T-helper 17 cell (primary cell): ENCODE results near the gene SELENBP1. TPM values are rescaled to one million over a fixed set of nuclear protein-coding genes. Genes with fewer than 3 reads are reported as not detected.
A peak's percentile ranks its signal among the peaks of the same experiment; 100 is the strongest.

ENCODE experiments used
- ATAC-seq: fragments of 150-1000 bp; cut with Tn5 transposase; 2 replicates; pipeline ENCODE4 v1.10.0; 2021; ENCODE audit warnings: mild to moderate bottlenecking, moderate library complexity
- DNase-seq, 3 donors: peaks; one replicate each; pipeline versions ENCODE4 v3.0.0 to v3.0.0-alpha.2; 2020 to 2021
- H3K9me3 ChIP-seq: one replicate; pipeline ENCODE4 v1.7.0; 2013; ENCODE audit warnings: low read length, mild to moderate bottlenecking; ENCODE audit not compliant: control insufficient read depth, poor library complexity, severe bottlenecking
- H3K27ac Mint-ChIP-seq: one replicate; pipeline ENCODE4 v1.8.0; 2022; ENCODE audit warnings: mild to moderate bottlenecking, moderate library complexity, mixed read lengths
- H3K27me3 Mint-ChIP-seq: one replicate; pipeline ENCODE4 v1.8.0; 2022; ENCODE audit warnings: mixed read lengths
- H3K36me3 Mint-ChIP-seq: one replicate; pipeline ENCODE4 v1.8.0; 2022; ENCODE audit warnings: low read depth, mixed read lengths
- H3K4me1 Mint-ChIP-seq: one replicate; pipeline ENCODE4 v1.8.0; 2022; ENCODE audit warnings: mild to moderate bottlenecking, mixed read lengths
- H3K4me3 Mint-ChIP-seq: one replicate; pipeline ENCODE4 v1.8.0; 2022; ENCODE audit warnings: mild to moderate bottlenecking, moderate library complexity, mixed read lengths
- total RNA-seq, 4 donors: library from RNA in 2 of 4; stranded (reverse) in 2 of 4; gene quantifications; one replicate each; pipeline ENCODE4 v1.2.3 and lab custom pipeline; 2022 to 2026

Gene SELENBP1
- total RNA-seq, 2 donors from 2014 or later, result not detected

DNA sequence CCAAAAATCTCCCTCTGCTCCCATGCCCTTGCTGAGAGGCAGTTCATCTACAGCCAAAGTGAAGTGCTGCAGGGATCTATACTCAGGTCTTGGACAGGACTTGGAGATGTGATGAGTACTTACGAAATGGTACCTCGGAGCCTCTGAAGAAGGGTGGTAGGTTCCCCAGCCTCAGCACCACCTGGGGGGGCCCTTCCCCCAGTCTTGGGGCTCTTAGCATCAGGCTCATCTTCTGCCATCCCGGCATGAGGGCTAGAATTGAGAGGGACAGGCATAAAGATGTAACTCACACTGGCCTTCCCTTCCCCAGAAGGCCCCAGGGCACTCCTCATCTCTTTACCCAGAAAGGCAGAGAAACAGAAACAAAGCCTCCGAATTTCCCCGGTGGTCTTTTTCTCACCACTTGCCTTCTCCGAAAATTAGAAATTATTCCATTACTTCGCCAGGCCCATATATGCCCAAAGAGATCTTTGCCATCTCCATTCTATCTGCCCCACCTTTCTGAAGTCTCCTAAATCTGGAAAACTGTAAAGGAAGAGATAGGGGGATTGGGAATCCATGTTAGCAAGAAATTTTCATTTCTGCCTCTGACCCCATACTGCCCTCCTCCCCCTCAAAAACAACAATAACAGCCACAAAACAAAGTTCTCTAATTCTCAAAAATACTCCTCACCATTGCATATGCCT, 26.3 kb downstream of the SELENBP1 start:
- Mint-ChIP-seq H3K4me1 (peaks cover 26% of the 10 kb centered on the region), H3K4me3 (peak overlapping the region; percentile 99), H3K36me3 (peaks cover 13% of the 10 kb centered on the region), H3K27ac (peak overlapping the region; percentile 100), H3K27me3 (no peaks in the 10 kb centered on the region)
- no peaks in the 10 kb centered on the region for H3K9me3 ChIP-seq
- ATAC-seq (no peak), DNase-seq (no peak)

DNA sequence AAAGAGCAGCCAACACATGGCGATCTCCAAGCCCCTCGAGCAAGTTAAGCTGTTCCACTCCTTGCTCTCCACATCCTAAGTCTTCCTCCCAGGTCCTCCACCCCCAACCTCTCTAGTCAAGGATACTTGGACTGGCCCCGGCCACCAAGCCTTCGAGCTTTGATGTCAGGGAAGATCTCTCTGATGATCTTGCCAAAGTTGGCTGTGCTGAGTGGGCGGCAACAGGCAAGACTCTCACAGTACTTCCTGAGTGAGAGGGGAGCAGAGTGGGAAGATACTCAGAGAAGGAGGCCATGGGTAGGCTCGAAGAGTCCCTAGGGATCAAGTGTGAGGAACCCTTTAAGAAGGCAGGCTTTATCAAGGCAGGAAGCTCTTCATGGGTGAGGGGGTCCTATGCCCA, 28.2 kb downstream of the SELENBP1 start:
- H3K9me3 ChIP-seq, result no peaks in the 10 kb centered on the region
- Mint-ChIP-seq H3K4me3 (peak overlapping the region; percentile 25), H3K27ac (peak overlapping the region; percentile 92), H3K4me1 (peaks cover 34% of the 10 kb centered on the region), H3K36me3 (peaks cover 15% of the 10 kb centered on the region), H3K27me3 (no peaks in the 10 kb centered on the region)
- ATAC-seq, result no peak
- DNase-seq, result no peak

DNA sequence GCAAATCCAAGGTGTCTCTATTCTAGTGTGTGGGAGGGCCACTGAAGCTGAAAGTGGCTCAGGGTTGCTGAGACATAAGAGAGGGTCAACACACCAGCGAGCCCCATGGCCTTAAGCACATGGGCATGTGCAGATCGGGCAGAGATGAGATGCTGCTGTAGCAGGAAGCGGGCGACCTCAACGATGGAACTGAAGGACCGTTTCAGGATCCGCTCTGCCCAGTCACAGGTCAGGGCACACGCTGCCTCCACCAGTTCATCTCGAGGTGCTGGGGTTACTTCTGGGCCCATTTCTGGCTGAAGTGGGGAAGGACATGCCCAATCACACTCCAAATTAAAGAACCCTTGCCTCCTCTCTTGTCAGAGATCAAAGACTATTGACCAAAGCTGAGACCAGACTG, 28.9 kb downstream of the SELENBP1 start:
- DNase-seq (no peak), ATAC-seq (no peak)
- Mint-ChIP-seq H3K4me1 (peaks cover 36% of the 10 kb centered on the region), H3K36me3 (peaks cover 15% of the 10 kb centered on the region), H3K27me3 (no peaks in the 10 kb centered on the region), H3K4me3 (no peak overlapping the region), H3K27ac (peak overlapping the region; percentile 92)
- no peaks in the 10 kb centered on the region for H3K9me3 ChIP-seq

DNA sequence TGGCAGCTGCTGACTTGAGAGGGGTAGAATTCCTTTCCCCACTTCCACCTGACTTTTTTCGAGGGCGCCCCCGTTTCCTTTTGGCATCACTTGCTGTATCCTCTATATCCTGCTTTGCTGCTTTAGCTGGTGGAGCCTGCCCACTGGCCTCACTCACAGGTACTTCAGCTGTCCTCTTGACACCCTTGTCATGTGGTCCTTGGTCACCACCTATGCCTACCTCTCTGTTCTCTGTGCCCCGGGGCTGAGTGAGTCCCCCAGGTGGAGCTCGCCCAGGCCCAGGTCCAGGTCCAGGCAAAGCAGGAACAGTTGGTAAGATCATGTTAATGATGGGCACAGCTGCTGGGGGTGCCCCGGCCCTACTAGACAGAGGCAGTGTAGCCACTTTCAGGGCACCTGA, 29.9 kb downstream of the SELENBP1 start:
- Mint-ChIP-seq H3K4me1 (peaks cover 34% of the 10 kb centered on the region), H3K27ac (peak overlapping the region; percentile 92), H3K27me3 (no peaks in the 10 kb centered on the region), H3K36me3 (peaks cover 15% of the 10 kb centered on the region), H3K4me3 (no peak overlapping the region)
- ATAC-seq, result no peak
- no peak for DNase-seq
- no peaks in the 10 kb centered on the region for H3K9me3 ChIP-seq

DNA sequence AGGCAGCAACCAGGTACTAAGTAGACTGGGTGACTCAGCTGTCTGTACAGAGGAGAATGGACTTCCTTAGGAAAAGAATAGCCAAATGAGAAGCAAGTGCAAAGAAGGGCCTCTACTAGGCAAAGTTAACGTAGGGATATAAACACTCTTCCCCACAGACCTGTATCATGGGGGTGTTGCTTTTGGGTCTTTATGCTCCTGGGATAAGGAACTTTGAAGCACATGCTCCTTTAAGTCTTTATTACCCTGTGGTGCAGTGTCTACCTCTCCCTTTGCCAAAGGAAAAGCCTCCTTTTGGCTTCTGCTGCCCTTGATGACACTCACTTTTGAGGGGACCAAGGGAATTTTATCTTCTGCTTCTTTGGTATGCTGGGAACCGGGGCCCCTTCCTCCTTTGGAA, 30.5 kb downstream of the SELENBP1 start:
- H3K9me3 ChIP-seq, result no peaks in the 10 kb centered on the region
- no peaks in the 10 kb centered on the region for H3K27me3 Mint-ChIP-seq
- peak overlapping the region; percentile 84 for H3K27ac Mint-ChIP-seq
- peaks cover 29% of the 10 kb centered on the region for H3K4me1 Mint-ChIP-seq
- H3K36me3 Mint-ChIP-seq, result peaks cover 15% of the 10 kb centered on the region
- no peak for ATAC-seq
- no peak for DNase-seq
- no peak overlapping the region for H3K4me3 Mint-ChIP-seq

DNA sequence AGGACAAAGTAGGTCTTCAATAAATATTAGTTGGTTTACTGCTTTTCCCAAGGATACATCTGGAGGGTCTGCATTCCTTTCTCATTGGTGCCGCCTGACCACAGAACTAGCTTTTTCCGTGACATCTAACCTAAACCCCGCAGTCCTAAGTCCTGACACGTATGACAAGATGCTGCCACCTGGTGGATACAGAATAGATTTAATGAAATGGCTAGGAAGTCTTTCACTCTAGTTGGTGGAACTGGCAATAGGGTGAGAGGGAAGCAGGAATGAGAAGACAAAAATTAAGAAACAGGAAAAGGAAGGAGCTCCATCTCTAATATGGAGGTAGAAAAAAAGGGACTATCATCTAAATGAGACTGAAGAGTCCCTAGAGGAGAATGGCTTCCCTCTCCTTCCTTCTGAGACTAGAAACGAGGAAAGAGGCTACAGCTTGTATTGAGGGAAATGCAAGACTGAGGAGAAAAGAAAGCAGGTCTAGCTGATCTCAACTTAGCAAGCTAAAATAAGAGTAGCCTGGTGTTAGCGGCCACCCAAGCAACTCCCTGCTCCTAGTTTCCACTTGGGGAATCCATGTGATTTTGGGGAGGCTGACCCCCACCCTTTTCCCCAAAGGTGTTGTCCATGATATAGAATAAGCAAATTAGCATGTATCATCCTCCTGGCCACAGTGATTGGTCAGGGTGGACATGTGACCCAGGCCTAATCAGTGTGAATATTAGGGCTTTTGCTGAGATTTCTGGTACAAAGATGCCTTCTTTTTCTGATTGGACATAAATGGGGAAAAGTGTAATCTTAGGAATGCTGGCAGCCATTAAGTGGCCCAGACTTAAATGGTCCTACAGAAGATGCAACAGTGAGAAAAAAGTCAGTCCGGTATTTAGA, 31.4 kb downstream of the SELENBP1 start:
- Mint-ChIP-seq H3K4me3 (peak overlapping the region; percentile 43), H3K27ac (peak overlapping the region; percentile 84), H3K4me1 (peaks cover 26% of the 10 kb centered on the region), H3K27me3 (no peaks in the 10 kb centered on the region), H3K36me3 (peaks cover 9% of the 10 kb centered on the region)
- H3K9me3 ChIP-seq, result no peaks in the 10 kb centered on the region
- ATAC-seq (peak; percentile 90), DNase-seq (peak in 2 of 3 donors; percentile 14 to 22)

DNA sequence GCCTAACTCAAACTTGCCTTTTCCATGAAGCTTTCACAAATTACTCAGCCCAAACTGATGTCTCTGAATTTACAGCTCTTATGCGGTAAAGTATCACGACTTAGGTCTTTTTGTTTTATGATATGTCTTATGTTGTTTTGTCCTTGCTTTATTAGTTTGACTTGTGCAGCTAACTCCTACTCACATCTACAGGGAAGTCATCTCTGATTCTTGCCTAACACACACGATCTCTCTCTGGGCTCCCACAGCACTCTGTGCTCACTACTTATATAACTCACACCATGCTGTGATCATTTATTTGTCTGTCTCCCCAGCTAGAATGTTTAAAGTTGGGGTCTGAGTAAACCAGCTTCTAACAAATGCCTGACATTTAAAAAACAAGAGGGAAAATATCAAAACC, 35.9 kb downstream of the SELENBP1 start:
- H3K4me1 Mint-ChIP-seq, result peaks cover 17% of the 10 kb centered on the region
- DNase-seq (no peak), ATAC-seq (no peak)
- no peak overlapping the region for H3K4me3 Mint-ChIP-seq
- no peaks in the 10 kb centered on the region for H3K9me3 ChIP-seq
- H3K27ac Mint-ChIP-seq, result peak overlapping the region; percentile 51
- peaks cover 3% of the 10 kb centered on the region for H3K36me3 Mint-ChIP-seq
- H3K27me3 Mint-ChIP-seq, result no peaks in the 10 kb centered on the region

DNA sequence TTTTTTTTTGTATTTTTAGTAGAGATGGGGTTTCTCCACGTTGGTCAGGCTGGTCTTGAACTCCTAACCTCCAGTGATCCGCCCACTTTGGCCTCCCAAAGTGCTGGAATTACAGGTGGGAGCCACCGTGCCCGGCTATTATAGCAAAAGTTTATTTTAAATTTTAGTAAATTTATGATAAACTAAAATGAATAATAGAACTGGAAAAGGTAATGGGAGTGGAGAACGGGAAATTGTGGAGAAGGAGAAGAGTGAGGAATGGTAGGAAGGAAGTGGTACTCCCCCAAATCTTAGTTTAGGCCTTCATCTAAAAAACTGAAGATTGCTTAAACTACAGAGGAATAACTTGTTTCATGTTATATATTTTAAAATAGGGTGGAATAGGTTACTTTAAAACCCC, 37.7 kb downstream of the SELENBP1 start:
- DNase-seq, result no peak
- Mint-ChIP-seq H3K4me1 (peaks cover 9% of the 10 kb centered on the region), H3K27ac (no peak overlapping the region), H3K4me3 (no peak overlapping the region), H3K27me3 (no peaks in the 10 kb centered on the region), H3K36me3 (no peaks in the 10 kb centered on the region)
- no peak for ATAC-seq
- H3K9me3 ChIP-seq, result no peaks in the 10 kb centered on the region

DNA sequence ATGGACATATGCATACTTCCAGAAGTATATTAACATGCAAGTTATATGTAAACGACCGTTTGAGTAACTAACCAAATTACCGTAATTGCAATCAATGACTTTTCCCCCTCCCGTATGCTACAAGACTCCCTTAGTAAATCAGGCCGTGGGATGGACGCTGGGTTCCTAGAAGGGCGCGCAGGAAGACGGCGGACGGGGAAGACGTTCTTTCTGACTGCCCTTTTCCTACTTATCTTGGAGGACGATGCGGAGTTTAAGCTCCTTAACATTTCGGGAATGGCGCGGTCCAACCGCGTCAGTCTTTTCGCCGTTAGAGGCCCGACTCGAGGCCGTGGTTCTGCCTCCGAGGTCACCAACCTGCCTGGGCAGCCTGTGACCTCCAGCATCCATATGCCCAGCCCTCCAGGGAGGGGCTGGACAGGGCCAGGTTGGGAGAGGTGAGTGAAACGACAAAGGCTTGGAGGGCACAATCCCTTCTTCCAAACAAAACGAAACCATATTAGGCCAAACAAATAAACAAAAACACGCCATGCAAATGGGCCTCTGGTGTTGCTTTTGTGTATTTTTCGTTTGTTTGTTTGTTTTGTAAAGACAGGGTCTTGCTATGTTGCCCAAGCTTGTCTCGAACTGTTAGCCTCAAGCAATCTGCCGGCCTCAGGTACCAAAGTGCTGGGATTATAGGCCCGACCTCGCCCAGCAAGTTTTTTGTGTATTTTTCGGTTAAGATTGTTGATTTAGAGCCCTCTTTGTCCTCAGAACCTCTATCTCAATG, 44.4 kb downstream of the SELENBP1 start:
- peaks cover 29% of the 10 kb centered on the region for H3K4me1 Mint-ChIP-seq

DNA sequence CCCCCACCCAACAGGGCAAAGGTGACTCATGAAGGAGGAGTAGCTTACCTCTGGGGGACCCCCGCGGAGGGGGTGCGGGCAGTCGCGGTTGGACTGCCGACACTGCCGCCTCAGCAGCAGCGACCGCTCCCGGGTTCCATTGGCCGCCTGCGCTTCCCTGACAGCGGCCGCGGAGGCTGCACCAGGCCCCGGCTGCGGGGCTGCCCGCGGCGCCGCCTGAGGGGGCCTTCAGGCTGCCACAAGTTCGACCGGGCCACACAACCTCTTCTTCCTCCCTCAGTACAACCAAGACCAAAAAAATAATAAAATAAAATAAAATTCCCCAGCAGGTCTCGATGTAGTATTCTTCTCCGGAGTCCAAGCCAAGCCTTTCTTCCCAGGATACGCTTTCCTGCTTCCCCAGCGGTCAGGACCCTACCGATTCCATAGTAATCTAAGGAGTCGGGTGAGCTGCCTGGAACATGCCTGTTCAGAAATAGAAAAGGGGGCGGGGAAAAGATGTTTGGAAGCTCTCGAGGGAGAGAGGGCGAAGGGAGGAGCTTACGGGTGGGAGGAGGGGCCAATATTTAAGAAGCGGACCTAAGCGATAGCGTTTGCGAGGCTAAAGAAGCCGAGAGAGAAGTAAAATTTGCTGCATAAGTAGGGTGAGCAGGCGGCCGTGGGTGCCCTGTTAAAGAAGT, 45.1 kb downstream of the SELENBP1 start, which contains the start of gene PI4KB:
Gene PI4KB (minus strand): TSS at position 194 of the 680 bp plus-strand sequence. CDS start 10,935 bp downstream, outside the sequence.
- peaks cover 5% of the 10 kb centered on the region for H3K36me3 Mint-ChIP-seq
- peak within 1 kb of the TSS; percentile 99 for H3K4me3 Mint-ChIP-seq
- ATAC-seq (peak; percentile 93), DNase-seq (peak; percentile 67 to 79 (median 77))
- H3K4me1 Mint-ChIP-seq, result peaks cover 32% of the 10 kb centered on the region
- peak within 1 kb of the TSS; percentile 100 for H3K27ac Mint-ChIP-seq
- no peaks in the 10 kb centered on the region for H3K9me3 ChIP-seq
- H3K27me3 Mint-ChIP-seq, result no peaks in the 10 kb centered on the region

More for the DNA sequence above, 44.4 kb downstream of the SELENBP1 start:
- H3K9me3 ChIP-seq, result no peaks in the 10 kb centered on the region
- no peaks in the 10 kb centered on the region for H3K27me3 Mint-ChIP-seq
- peak overlapping the region; percentile 99 for H3K4me3 Mint-ChIP-seq
- DNase-seq, result no peak
- H3K27ac Mint-ChIP-seq, result peak overlapping the region; percentile 100
- peaks cover 5% of the 10 kb centered on the region for H3K36me3 Mint-ChIP-seq
- peak; percentile 19 for ATAC-seq

DNA sequence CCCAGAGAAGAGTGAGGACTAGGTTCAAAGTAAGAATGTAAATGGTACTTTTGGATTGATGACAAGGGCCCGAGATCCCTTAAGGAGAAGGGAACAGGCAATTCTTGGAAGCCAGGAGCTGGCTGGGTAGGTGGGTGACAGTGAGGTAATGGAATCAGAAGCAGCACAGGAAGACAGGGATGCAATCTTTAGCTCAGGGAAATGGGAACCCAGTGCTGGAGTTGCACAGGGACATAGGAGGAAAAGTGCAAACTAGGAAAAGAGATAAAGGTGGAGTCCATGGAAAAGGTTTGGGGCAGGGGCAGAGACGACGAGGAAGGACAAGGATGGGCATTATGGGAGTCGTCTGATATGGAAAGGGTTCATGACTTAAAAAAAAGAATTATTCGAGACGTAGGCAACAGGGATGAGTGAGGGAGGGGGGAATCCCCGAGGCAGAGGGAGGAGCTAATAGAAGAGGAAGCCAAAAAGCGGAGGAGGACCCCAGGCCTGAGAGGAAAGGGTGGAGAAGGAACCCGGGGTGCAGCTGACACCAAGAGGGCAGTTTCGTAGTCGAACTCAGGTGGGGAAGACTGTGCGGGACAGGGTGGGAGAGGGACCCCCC, 45.8 kb downstream of the SELENBP1 start:
- H3K9me3 ChIP-seq, result no peaks in the 10 kb centered on the region
- Mint-ChIP-seq H3K4me1 (peaks cover 32% of the 10 kb centered on the region), H3K36me3 (peaks cover 5% of the 10 kb centered on the region), H3K27ac (peak overlapping the region; percentile 100), H3K27me3 (no peaks in the 10 kb centered on the region), H3K4me3 (peak overlapping the region; percentile 99)
- DNase-seq (peak in 1 of 3 donors; percentile 42), ATAC-seq (peak; percentile 65)
